Mucosa of rectum (tissue), 2 donors: ENCODE results near the gene ECT2.
"Not testable (repeated sequence)": the region's sequence is repeated elsewhere in the genome, so short reads cannot be mapped to it uniquely, and the experiment has no call there.

ENCODE experiments used
- H3K27ac ChIP-seq, 2 donors: one replicate each; pipeline ENCODE4 v1.7.0; 2013; ENCODE audit warnings: inconsistent platforms in 2 of 2, low read depth in 2 of 2, low read length in 2 of 2
- H3K27me3 ChIP-seq, 2 donors: one replicate each; pipeline ENCODE4 v1.7.0; 2013; ENCODE audit warnings: low read length in 2 of 2; ENCODE audit not compliant: control insufficient read depth in 2 of 2, insufficient read depth in 2 of 2
- H3K36me3 ChIP-seq, 2 donors: one replicate each; pipeline ENCODE4 v1.7.0; 2013; ENCODE audit warnings: low read length in 2 of 2; ENCODE audit not compliant: control insufficient read depth in 2 of 2, insufficient read depth in 2 of 2
- H3K4me1 ChIP-seq, 2 donors: one replicate each; pipeline ENCODE4 v1.7.0; 2013; ENCODE audit warnings: low read length in 2 of 2, mild to moderate bottlenecking in 1 of 2; ENCODE audit not compliant: control insufficient read depth in 2 of 2, insufficient read depth in 2 of 2
- H3K4me3 ChIP-seq, 2 donors: one replicate each; pipeline ENCODE4 v1.7.0; 2013; ENCODE audit warnings: low read length in 2 of 2
- H3K9ac ChIP-seq, 2 donors: one replicate each; pipeline ENCODE4 v1.7.0; 2013; ENCODE audit warnings: low read length in 2 of 2, low read depth in 1 of 2, mild to moderate bottlenecking in 1 of 2
- H3K9me3 ChIP-seq, 2 donors: one replicate each; pipeline ENCODE4 v1.7.0; 2013; ENCODE audit warnings: low read length in 2 of 2; ENCODE audit not compliant: control insufficient read depth in 2 of 2
- donor health status: healthy.
- donor health status: Normal muscosa, but diverticular disease.

ECT2 gene

DNA sequence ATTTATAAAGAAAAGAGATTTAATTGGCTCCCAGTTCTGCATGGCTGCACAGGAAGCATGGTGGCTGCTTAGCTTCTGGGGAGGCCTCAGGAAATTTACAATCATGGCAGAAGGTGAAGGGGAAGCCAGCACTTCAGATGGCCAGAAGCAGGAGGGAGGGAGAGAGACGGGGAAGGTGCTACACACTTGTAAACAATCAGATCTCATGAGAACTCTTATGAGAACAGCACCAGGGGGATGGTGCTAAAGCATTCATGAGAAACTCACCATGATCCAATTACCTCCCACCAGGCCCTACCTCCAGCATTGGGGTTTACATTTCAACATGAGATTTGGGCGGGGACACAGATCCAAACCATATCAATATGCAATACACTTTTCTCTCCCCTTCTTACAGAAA lies 73.7 kb downstream of the ECT2 start:
- Histone ChIP-seq H3K9ac (no peak overlapping the region), H3K4me1 (no peaks in the 10 kb centered on the region)

GRCh38 chr3:172827231-172827630 lies 76.7 kb downstream of the ECT2 start:
- H3K36me3 ChIP-seq, H3K4me3 ChIP-seq, H3K9me3 ChIP-seq, H3K27ac ChIP-seq, H3K27me3 ChIP-seq, H3K4me1 ChIP-seq, H3K9ac ChIP-seq: not testable (repeated sequence)

More for the DNA sequence above, 73.7 kb downstream of the ECT2 start:
- no peak overlapping the region for H3K4me3 ChIP-seq
- no peaks in the 10 kb centered on the region for H3K36me3 ChIP-seq
- H3K9me3 ChIP-seq: no peaks in the 10 kb centered on the region
- no peaks in the 10 kb centered on the region for H3K27me3 ChIP-seq
- H3K27ac ChIP-seq: no peak overlapping the region

- H3K36me3 ChIP-seq: no peaks in the 10 kb centered on the region
- no peak overlapping the region for H3K9ac ChIP-seq
- no peaks in the 10 kb centered on the region for H3K4me1 ChIP-seq
- H3K4me3 ChIP-seq: no peak overlapping the region
- H3K27me3 ChIP-seq: no peaks in the 10 kb centered on the region
- no peak overlapping the region for H3K27ac ChIP-seq
- no peaks in the 10 kb centered on the region for H3K9me3 ChIP-seq
Measured at GRCh38 chr3:172832983-172833382, 82.5 kb downstream of the ECT2 start.

DNA sequence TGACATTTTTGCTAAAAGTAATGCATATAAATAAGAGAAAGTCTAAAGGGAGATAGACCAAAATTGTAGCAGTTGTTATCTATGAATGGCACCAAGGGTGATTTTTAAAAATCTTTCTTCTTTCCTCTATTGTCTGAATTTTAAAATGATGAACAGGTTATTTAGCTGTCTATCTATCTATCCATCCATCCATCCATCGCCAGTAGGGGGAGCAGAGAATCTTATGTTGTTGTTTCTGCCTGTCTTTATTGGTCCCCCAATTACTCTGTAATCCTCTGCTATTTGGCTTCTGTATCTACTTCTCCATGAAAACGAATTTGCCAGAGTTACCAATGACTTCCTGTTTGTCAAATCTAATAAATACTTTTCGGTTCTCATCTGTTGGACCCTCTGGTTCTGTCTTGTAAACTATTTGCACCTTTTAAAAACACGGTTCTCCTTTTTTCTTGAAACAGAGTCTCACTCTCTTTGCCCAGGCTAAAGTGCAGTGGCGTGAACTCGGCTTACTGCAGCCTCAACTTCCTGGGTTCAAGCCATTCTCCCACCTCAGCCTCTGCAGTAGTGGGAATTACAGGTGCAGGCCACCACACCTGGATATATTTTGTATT lies 86.0 kb downstream of the ECT2 start:
- no peaks in the 10 kb centered on the region for H3K4me1 ChIP-seq
- no peak overlapping the region for H3K9ac ChIP-seq
- H3K27ac ChIP-seq: no peak overlapping the region
- no peaks in the 10 kb centered on the region for H3K36me3 ChIP-seq
- H3K27me3 ChIP-seq: peaks cover 0 to 2% of the 10 kb centered on the region in 2 donors
- no peak overlapping the region for H3K4me3 ChIP-seq
- H3K9me3 ChIP-seq: no peaks in the 10 kb centered on the region

- no peak overlapping the region for H3K27ac ChIP-seq
- peaks cover 0 to 2% of the 10 kb centered on the region in 2 donors for H3K27me3 ChIP-seq
- H3K4me1 ChIP-seq: no peaks in the 10 kb centered on the region
- no peaks in the 10 kb centered on the region for H3K36me3 ChIP-seq
- H3K4me3 ChIP-seq: no peak overlapping the region
- H3K9ac ChIP-seq: no peak overlapping the region
- H3K9me3 ChIP-seq: no peaks in the 10 kb centered on the region
Measured at GRCh38 chr3:172839679-172840078, 89.2 kb downstream of the ECT2 start.

DNA sequence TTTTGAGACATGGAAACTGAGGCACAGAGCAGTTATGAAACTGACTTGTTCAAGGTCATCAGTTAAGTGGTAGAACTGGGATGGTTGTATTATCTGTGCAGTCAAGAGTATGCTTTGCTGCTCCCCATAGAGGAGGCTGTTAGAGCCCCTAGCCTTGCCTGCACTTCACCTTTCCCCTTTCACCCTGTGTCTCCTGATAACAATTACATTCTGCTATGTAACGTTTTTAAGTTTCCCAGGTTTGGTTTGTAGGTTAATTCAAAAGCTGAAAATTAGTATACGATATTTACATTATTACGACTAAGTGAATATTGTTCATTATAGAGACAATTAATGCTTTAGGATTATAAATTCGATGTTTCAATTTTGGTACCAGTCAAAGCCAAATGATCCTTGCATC lies 89.9 kb downstream of the ECT2 start:
- no peak overlapping the region for H3K4me3 ChIP-seq
- H3K9ac ChIP-seq: no peak overlapping the region
- H3K27ac ChIP-seq: no peak overlapping the region
- no peaks in the 10 kb centered on the region for H3K9me3 ChIP-seq
- no peaks in the 10 kb centered on the region for H3K4me1 ChIP-seq
- no peaks in the 10 kb centered on the region for H3K36me3 ChIP-seq
- peaks cover 0 to 2% of the 10 kb centered on the region in 2 donors for H3K27me3 ChIP-seq

DNA sequence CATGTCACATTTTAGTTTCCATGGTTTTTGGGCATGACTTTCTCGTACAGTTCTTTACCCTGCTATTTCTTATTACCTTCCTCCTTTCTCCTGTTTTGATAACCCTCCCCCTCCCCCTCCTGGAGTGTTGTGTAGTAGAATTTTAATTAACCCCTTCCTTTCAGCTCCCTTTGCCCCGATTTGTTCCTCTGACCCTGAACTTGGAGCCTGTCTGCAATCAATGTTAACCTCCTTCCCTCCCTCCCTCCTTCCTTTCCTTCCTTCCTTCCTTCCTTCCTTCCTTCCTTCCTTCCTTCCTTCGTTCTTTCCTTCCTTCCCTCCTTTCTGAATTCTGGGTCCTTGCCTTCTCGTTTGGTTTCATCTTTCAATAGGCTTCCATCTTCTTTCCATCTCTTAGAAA lies 90.4 kb downstream of the ECT2 start:
- Histone ChIP-seq H3K4me1 (no peaks in the 10 kb centered on the region), H3K36me3 (no peaks in the 10 kb centered on the region), H3K27me3 (peaks cover 0 to 2% of the 10 kb centered on the region in 2 donors), H3K4me3 (no peak overlapping the region), H3K9me3 (no peaks in the 10 kb centered on the region), H3K9ac (no peak overlapping the region), H3K27ac (no peak overlapping the region)

- H3K9ac ChIP-seq: no peak overlapping the region
- H3K9me3 ChIP-seq: no peaks in the 10 kb centered on the region
- no peak overlapping the region for H3K27ac ChIP-seq
- no peaks in the 10 kb centered on the region for H3K36me3 ChIP-seq
- no peaks in the 10 kb centered on the region for H3K4me1 ChIP-seq
- H3K4me3 ChIP-seq: no peak overlapping the region
- H3K27me3 ChIP-seq: peaks cover 0 to 2% of the 10 kb centered on the region in 2 donors
Measured at GRCh38 chr3:172844428-172844827, 93.9 kb downstream of the ECT2 start.

GRCh38 chr3:172846103-172846561 lies 95.6 kb downstream of the ECT2 start:
- Histone ChIP-seq H3K36me3 (no peaks in the 10 kb centered on the region), H3K27ac (no peak overlapping the region), H3K27me3 (no peaks in the 10 kb centered on the region), H3K9ac (no peak overlapping the region), H3K4me1 (no peaks in the 10 kb centered on the region), H3K9me3 (no peaks in the 10 kb centered on the region), H3K4me3 (no peak overlapping the region)

DNA sequence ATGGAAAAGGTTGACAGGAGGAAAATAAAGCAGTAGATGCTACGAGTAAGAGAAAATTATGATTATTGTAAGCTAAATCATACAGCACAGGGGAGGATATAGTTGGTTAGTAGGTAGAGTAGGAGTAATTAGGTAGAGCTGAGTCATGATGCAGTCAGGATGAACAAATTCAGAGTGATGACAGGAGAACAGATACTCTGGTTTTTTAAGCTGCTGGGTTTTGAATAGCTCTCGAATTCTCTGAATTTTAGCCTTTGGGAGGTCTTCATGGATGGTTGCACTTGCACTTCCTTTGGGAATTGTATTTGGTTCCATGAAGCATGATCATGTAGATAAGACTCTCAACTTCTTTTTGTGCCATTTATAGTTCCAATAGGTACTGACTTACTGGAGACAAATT lies 96.2 kb downstream of the ECT2 start:
- no peaks in the 10 kb centered on the region for H3K9me3 ChIP-seq
- H3K27me3 ChIP-seq: no peaks in the 10 kb centered on the region
- H3K36me3 ChIP-seq: no peaks in the 10 kb centered on the region
- H3K4me1 ChIP-seq: no peaks in the 10 kb centered on the region
- no peak overlapping the region for H3K4me3 ChIP-seq
- H3K27ac ChIP-seq: no peak overlapping the region
- H3K9ac ChIP-seq: no peak overlapping the region

DNA sequence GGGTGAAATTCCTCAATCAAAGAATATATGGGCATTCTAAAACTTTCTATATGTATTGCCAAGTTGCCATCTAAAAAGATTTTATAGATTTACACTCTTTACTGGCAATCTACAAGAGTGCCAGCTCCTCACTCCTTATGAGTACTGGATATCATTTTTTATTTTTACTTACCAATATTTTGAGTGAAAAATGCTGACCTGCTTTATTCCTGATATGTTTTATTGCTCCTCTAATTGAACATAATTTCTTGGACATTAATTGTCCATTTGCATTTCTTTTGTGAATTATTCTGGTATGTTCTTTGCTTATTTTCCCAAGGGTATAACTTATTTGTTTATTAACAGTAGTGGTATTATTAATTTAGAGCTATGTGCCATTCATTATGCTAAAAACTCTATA lies 96.8 kb downstream of the ECT2 start:
- H3K9me3 ChIP-seq: no peaks in the 10 kb centered on the region
- no peaks in the 10 kb centered on the region for H3K27me3 ChIP-seq
- no peak overlapping the region for H3K9ac ChIP-seq
- no peaks in the 10 kb centered on the region for H3K4me1 ChIP-seq
- no peak overlapping the region for H3K27ac ChIP-seq
- no peak overlapping the region for H3K4me3 ChIP-seq
- no peaks in the 10 kb centered on the region for H3K36me3 ChIP-seq
